Measurements from ENCODE around the gene TUFM.
"Not testable (repeated sequence)": the region's sequence is repeated elsewhere in the genome, so short reads cannot be mapped to it uniquely, and the experiment has no call there.

The TUFM gene

DNA sequence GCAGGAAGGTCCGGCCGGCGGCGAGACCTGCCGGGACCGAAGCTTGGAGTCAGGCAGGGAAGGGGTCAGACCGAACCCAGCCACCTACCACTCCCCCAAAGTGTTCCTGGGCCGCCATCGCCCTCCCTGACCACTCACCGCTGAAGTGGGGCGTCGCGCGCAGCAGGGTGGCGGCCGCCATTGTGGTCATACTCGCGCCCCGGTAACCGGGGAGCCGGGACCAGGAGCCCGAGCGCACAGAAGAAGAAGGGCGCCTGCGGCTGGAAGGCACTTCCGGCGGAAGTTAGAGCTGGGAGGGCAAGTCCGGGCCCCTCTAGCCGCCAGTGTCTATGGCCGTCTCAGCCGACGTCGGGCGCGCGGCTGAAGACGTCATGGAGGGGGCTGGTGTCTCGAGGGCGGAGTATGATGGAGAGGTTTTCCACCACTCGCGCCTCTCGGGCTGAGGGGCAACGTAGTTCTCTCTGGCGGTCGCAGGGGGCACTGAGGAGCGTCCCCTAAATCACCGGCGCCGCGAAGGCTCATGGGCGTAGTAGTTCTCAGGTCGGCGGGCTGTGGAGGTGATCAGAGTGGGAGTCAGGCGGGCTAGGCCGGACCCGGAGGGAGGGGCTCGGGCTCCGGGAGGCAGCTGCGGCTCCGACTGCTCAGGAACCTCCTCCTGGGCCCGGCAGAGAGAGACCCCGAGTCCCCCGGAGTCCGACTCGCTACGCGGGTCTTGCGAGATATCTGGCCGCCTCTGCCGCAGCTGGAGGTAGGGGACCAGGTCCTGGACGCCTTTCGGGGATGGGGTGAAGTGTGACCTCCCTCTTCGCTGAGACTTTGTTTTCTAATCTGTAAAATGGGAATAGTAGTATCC is at the start of gene TUFM:
Gene TUFM (minus strand): TSS at position 269 of the 853 bp plus-strand sequence. CDS start 79 bp downstream, at position 190.
- peak; percentile 92 for DNase-seq (ENCODE audit: low spot score)

DNA sequence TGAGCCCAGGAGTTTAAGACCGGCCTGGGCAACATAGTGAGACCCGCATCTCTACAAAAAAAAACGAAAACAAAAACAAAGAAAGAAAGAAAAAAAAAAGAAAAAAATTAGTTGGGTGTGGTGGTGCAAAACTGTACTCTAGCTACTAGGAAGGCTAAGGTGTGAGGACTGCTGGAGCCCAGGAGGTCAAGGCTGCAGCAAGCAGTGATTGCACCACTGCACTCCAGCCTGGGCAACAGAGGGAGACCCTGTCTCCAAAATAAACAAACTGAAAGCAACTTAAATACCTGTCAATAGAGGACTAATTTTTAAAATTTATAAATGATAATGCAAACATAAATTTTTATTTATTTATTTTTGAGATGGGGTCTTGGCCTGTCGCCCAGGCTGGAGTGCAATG is 49.5 kb upstream of the TUFM start:
- DNase-seq (ENCODE audit: low spot score), result no peak

DNA sequence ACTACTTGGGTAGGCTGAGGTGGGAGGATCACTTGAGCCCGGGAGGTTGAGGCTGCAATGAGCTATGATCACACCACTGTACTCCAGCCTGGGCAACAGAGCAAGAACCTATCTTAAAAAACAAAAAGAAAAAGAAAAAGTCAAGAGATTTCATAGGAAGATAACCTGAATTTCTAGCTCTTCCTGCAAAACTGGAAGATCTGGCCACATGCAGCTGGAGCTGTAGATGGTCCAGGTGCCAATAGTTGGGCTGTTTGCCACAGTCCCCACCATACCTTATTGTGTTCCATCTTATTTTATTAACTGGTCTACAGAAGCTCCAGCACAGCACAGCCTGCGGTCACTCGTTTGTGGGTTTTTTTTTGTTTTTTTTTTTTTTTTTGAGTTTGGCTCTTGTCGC is 47.1 kb upstream of the TUFM start:
- no peak for DNase-seq (ENCODE audit: low spot score)

DNA sequence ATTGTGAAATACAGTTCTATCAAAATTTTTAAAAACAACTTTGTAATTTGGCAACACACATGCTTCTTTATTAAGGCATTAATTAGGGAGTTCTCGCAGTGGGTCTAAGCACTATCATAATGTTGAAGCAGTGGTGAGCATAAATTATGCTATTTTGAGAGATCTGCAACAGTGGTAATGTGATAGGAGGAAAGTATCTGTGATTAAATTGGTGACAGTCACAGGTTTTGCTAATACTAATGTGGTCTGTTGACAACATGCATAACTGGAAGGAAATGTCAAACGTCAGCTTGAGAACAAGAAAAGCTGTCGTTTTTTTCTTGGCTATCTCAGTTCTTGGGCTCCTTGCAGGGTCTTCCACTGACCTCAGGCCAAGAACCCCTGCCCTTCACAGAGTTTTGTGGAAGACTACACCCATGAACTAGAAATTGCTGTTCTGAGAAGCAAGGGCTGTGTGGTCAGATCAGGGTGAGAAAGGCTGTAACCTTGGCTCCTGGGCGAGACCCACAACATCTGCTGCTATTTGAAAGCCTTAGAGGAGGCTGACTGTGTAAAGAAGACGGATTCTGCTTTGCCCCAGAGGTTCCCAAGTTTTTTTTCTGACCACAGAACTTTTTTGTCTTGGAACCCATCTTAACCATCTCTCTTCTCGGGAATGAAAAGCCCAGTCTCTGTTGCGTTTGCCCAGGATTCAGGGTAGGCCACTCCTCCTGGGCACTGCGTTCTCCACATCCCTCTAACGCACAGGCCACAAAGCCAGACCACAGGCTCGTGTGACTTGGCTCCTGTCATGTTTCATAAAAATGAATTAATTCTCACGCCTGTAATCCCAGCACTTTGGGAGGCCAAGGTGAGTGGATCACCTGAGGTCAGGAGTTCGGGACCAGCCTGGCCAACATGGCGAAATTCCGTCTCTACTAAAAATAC is 46.1 kb upstream of the TUFM start:
- DNase-seq (ENCODE audit: low spot score), result no peak

DNA sequence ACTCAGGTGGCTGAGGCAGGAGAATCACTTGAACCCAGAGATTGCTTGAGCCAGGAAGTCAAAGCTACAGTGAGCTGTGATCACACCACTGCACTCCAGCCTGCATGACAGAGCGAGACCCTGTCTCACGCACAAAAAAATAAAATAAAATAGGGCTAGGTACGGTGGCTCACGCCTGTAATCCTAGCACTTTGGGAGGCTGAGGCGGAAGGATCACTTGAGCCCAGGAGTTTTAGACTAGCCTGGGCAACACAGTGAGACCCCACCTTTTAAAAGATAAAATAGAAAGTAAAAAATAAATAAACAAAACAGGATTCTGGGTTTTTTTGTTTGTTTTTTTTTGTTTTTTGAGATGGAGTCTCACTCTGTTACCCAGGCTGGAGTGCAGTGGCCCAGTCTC is 44.2 kb upstream of the TUFM start:
- not testable (repeated sequence) for DNase-seq (ENCODE audit: low spot score)

DNA sequence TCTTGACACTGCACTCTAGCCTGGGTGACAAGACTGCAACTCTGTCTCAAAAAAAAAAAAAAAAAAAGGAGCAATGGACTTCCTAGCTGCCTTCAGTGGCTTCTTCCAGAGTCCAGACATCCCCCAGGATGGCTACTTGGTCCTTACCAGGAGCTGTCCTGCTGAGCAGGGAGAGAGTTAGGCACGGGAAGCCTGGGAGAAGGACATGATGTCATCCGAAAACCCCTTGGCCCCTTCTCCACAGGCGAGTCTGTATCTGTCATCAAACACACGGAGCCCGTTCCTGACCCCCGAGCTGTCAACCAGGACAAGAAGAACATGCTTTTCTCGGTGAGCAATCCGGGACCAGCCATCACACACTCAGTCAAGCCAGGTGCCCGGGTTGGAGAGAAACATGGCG is 40.8 kb upstream of the TUFM start:
- no peak for DNase-seq (ENCODE audit: low spot score)

DNA sequence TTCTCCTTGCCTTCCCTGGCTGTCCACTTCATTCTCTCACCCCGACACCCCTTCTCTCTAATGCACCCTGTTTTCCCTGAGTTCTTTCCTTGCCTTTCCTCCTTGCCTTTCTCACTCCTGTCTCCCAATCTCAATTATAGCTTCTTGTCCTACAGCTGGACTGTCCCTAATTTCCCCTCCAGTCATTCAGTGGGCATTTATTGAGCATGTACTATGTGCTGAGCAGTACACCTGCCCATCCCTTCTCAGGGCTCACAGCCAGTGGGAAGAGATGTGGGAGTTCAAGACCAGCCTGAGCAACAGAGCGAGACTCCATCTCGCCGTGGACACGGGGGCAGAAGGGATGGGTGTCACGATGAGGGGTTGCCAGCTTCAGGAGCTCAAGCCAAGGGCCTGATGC is 37.9 kb upstream of the TUFM start:
- no peak for DNase-seq (ENCODE audit: low spot score)

DNA sequence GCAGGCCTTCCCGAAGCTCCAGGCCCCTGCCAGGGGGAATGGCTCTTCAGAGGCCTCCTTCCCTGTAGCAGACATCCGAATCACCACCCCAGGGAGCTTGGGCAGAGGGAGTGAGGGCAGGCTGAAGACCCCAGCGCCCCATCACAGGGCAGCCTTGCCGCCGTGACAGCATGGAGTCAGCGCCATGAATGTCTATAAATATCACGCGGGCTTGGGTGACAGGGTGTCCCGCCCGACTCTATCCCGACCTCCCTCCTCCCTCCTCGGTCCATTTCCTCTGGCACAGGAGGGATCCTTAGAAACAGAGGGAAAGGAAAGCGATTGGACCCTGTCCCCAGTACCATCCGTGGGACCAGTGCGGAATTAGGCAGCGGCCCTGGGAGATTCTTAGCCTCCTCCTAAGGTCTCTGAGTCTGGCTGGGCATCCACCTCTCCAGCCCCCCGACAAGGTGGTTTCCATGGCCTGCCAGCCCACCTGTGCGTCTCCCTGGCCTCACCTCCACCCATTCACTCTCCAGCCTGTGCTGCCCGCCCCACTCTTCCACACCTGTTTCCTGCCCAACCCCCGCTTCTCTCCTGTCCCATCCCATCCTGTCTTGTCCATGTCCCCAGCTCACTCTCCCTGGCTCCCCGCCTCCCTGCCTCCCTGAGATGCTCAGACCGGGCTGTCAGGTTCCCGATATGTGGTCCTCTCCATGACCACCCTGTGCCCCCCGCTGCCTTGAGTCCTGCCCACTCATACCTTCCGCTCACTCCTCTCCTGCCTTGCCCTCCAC is 37.3 kb upstream of the TUFM start:
- no peak for DNase-seq (ENCODE audit: low spot score)

DNA sequence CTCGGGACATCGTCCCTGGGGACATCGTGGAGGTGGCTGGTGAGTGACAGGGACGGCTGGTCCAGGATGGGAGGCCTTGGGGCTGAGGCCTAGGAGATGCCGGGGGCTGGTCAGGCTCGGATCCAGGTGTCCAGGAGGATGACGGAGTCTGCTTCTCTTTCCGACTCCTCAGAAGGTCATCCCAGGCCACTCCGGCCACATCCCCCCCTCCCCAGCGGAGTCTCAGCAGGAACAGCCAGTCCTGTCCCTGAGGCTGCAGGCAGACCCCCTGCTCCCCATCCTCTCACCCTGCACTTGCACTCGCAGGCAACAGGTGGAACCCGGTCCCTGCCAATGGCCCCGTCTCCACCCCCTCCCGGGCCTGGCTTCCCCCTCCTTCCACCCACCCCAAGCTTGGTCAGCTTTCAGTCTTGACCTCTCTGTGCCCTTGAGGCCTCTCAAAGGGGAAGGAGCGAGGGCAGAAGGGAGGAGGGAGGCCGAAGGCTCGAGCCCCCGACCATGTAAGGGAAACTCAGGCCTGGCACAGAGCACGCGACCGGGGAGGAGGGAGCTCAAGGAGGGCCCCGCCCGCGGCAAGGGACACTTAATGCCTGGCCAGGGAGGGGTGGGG is 36.5 kb upstream of the TUFM start:
- no peak for DNase-seq (ENCODE audit: low spot score)

DNA sequence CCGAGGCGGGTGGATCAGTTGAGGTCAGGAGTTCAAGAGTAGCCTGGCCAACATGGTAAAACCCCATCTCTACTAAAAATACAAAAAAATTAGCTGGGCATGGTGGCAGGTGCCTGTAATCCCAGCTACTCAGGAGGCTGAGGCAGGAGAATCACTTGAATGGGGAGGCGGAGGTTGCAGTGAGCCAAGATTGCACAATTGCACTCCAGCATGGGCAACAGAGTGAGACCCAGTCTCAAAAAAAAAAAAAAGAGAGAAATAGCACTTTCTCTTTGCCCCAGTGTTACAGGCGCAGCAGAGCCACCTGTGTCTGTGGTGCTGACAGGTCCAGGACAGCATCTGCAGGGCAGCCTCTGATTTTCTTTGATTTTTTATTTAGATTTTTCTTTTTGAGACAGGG is 35.4 kb upstream of the TUFM start:
- not testable (repeated sequence) for DNase-seq (ENCODE audit: low spot score)

DNA sequence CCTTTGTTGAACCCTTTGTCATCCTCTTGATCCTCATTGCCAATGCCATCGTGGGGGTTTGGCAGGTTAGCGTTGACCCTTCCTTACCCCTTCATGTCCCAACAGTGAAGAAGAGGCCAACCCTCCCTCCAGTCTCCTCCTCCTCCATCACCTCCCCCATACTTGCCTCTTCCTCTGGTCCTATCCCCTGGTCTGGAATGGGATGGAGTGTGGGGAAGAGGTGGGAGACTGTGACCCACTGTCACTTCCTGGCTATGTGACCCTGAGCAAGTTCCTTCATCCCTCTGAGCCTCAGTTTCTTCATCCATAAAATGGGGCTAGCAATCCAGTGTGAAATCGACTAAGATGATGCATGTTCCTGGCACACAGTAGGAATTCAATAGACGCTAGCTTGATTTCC is 34.8 kb upstream of the TUFM start:
- DNase-seq (ENCODE audit: low spot score), result no peak

DNA sequence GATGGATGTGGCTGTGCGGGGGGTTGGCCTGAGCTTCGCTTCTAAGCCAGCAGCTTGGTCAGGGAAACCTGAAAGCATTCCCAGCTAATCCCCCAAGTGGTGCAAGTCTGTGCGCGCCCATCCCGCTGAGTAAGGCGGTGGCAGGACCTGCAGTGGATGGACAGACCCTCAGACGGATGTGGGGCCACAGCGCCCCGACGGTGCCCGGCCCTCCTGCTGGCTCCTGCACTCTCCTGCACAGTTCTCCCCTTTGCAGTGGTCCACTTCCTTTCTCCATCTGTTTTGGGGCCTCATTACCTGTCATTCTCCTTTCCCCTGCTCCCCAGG is 34.4 kb upstream of the TUFM start:
- no peak for DNase-seq (ENCODE audit: low spot score)

DNA sequence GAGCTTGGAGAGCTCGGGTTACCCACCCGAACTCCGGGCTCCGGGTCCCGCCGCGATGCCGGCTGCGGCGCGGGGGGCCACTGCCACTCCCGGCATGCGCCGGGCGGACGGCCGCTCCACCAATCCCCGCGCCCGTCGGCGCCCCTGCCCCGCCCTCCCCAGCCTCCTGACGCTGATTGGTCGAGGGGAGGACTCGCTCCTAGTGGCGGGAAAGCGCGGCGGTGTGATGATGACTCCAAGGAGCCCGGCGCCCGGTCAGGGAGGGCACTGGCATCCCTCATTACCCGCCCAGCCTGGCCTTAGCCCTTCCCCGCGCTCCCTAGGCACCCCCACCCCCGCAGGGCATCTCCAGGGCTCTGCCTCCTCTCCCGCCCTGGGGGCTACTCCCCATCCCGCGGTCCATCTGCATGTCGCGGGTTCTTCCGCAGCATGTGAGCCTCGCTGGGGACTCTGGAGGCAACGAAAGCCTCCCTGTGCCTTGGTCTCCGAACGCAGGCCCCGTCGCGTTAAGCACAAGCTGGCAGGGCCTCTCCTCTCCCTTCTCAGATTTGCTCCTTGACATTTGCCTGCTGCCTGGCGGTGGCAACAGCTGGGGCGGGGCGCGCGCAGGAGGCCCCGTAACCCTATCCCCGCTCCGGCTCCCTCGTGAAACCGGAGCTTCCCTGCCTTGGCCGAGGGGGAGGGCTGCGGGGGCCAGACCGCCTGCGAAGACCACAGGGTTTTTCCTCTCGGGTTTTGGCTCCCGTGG is 33.9 kb upstream of the TUFM start:
- peak; percentile 98 for DNase-seq (ENCODE audit: low spot score)

DNA sequence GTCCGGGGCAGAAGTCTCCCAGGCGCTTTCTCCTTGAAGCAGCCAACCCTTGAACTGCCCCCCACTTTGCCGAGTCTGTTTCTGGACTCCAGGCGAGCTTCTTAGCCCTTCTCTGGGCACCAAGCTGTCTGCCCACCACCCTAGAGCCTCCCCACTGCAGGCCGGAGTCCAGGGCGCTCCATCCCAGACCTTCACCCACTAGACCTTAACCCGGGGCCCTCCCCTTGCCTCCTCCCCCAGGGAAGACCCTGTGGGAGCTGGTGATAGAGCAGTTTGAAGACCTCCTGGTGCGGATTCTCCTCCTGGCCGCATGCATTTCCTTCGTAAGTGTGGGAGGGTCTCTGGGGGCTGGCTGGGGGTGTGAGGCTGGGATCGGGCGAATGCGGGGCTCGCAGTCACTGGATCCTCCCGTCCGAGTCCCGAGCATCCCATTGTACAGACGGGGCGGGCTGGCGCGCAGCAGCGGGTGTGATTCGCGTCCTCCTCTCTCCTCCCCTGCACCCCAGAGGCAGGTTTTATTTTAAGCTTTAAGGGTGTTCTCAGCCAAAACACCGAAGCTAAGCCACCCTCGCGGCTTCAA is 33.2 kb upstream of the TUFM start:
- no peak for DNase-seq (ENCODE audit: low spot score)

DNA sequence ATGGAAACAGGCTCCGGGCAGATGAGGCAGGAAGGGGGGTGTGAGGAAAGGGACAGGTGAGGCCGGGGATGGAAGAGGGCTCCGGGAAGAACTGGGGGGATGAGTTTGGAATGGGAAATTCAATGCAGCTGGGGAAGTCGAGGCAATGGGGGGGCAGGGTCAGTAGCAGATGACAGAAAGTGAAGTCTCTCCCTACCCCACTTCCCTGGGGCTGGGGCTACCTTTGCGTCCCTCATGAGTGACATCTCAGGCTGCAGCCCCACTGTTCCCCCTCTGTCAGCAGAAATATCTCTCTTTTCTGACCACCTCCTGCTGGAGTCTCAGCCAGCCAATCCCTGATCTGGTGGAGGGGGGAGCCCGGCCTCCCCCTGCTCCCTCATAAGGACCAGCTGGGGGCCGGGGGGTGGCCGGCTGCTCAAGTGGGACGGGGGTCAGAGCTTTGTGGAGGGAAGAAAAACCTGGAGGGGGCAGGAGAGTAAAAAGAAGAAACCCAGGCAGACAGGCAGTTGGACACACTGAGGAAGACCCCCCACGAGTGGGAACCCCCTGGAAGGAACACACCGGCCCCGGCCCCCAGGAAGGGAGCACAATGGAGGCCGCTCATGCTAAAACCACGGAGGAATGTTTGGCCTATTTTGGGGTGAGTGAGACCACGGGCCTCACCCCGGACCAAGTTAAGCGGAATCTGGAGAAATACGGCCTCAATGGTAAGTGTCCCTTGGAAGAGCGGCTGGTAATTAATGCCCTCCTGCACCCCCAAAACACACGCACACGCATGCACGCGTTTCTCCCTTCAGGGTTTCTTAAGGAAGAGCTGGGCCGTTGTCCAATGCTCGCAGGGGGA is 32.2 kb upstream of the TUFM start, which contains the start of gene ATP2A1:
Gene ATP2A1 (plus strand): TSS at position 406 of the 844 bp plus-strand sequence. CDS start 184 bp downstream, at position 590.
- no peak for DNase-seq (ENCODE audit: low spot score)

DNA sequence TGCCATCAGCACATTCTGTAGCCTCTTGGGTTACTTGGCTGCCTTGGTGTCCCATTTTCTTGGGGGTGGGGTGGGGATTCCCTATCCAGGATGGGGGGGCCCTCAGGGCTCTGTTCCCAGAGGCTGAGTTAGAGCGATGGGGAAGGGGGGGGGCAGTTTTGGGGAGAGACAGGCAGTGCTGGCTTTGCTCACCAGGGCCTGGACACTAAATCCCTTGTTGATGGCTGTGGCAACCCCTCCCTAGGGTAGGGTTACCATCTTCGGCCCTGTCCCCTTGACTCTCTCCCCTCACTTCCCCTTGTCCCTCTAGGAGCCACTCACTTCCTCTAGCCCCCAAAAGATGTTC is 31.5 kb upstream of the TUFM start:
- no peak for DNase-seq (ENCODE audit: low spot score)

DNA sequence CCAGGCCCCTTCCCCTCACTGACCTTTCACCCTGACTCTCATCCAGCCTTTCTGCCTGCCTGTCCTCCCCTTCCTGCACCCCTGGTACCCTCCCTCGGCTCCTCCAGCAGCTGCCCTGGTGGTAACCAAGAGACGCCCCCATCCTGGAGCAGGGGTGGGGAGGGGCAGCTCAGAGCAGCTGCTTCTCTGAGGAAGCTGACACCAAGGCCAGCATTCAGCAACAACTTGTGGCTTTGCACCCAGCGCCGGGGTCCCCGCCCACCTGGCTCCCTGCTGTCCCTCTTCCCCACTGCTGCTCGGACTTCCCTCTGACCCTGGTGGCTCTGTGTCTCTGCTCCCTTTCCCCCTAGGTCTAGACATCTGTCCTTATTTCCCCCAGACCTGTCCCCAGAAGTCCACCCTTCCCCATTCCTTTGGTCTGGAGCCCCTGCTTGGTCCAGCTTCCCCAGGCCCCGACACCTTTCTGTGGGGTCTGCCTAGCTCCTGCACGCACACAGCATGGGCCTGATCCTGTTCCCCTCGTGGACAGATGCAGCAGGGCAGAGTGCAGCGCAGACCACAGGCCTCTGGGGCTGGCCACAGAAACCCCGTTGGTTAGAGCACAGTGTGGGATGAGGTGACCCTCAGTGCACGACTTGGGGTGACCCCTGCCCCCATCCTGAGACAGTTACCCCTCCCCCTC is 31.0 kb upstream of the TUFM start:
- no peak for DNase-seq (ENCODE audit: low spot score)

DNA sequence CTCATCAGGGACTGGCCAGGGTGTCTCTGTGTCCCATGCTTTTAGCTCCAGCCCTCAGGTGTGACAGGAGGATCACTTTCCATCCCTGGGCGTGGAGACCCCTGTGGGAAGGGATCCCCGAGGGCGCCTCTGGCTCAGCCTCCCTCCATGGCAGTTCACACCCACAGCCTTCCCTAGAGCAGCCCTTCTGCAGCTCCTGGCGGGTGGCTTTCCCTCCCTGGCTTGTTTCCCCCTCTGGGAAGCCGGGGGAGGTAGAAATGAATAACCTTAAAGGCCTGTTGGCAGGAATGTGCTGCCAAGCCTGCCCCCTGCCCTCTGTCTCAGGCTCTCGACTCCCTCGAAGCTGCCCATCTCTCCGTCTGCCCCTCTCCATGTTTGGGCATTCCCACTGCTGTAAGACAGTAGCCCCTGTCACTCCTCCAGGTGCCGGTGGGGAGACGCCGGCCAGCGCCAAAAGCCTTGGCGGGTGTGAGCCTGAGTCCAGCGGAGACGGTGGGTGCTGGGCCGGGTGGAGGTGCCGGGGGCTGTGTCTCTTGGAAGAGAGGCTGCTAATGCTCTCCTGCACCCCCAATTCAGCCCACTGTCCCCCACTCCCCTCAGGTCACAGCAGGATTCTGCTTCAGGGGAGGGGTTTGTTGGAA is 30.0 kb upstream of the TUFM start:
- no peak for DNase-seq (ENCODE audit: low spot score)
